Astrocyte (in vitro differentiated cells and primary cell): ENCODE data around the gene SH3GLB2.

Experiments
- EZH2 ChIP-seq: IDR thresholded peaks from 2 replicates; pipeline ENCODE4 v1.6.1; 2012; ENCODE audit warnings: mild to moderate bottlenecking, low read length, inconsistent platforms; ENCODE audit not compliant: insufficient read depth
- TF ChIP-seq, protein P1 (sequence below): IDR thresholded peaks from 2 replicates; pipeline ENCODE4 v1.5.1; 2011; ENCODE audit warnings: low read depth, mild to moderate bottlenecking, inconsistent platforms, low read length, moderate library complexity; ENCODE audit not compliant: insufficient read depth

DNA sequence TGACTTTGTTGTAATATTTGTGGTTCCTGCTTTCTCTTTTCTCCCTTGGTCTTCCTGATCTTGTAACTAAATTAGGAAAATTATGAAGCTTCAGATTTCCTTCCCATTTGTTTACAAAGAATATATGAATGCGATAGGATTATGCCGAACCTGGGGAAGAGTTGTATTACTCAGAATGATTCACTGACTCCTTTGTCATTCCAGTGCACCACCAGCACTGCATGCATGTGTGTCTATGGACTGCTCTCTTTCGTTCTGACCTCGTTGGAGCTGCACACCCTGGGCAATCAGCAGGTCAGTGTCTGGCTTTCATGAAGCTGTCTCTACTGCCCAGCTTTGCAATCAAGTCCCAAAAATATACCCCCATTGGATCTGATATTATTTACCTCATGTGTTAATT, 55.2 kb downstream of the SH3GLB2 start:
- TF ChIP-seq, protein P1, sequence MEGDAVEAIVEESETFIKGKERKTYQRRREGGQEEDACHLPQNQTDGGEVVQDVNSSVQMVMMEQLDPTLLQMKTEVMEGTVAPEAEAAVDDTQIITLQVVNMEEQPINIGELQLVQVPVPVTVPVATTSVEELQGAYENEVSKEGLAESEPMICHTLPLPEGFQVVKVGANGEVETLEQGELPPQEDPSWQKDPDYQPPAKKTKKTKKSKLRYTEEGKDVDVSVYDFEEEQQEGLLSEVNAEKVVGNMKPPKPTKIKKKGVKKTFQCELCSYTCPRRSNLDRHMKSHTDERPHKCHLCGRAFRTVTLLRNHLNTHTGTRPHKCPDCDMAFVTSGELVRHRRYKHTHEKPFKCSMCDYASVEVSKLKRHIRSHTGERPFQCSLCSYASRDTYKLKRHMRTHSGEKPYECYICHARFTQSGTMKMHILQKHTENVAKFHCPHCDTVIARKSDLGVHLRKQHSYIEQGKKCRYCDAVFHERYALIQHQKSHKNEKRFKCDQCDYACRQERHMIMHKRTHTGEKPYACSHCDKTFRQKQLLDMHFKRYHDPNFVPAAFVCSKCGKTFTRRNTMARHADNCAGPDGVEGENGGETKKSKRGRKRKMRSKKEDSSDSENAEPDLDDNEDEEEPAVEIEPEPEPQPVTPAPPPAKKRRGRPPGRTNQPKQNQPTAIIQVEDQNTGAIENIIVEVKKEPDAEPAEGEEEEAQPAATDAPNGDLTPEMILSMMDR = no peak
- TF ChIP-seq EZH2 = no peak
